ENCODE results near the gene RHBDF1.

GRCh38 chr16:34648-34987 lies 37.8 kb downstream of the RHBDF1 start:
- no peak for TF ChIP-seq TCF3 (IDR thresholded peaks at IDR 0.05; ENCODE audit: borderline replicate concordance, insufficient read depth, low read depth, low read length)
- no peak for TF ChIP-seq CHD2 (IDR thresholded peaks at IDR 0.05; ENCODE audit: borderline replicate concordance, low read depth, low read length)
- TF ChIP-seq POLR2AphosphoS5 (IDR thresholded peaks at IDR 0.05; ENCODE audit: low read length): no peak
- TF ChIP-seq SMAD1 (IDR thresholded peaks at IDR 0.05; ENCODE audit: low read depth, partially characterized antibody): no peak
- no peak for TF ChIP-seq PKNOX1 (IDR thresholded peaks at IDR 0.05)
- no peak for TF ChIP-seq KLF5 (IDR thresholded peaks at IDR 0.05; ENCODE audit: partially characterized antibody)
- TF ChIP-seq CTCF (IDR thresholded peaks at IDR 0.05 in 2 of 3, conservative IDR thresholded peaks at IDR 0.05 in 1 of 3; ENCODE audit: control insufficient read depth in 2 of 3, extremely low read depth in 1 of 3, insufficient read depth in 1 of 3, low read depth in 3 of 3, low read length in 3 of 3): no peak
- TF ChIP-seq ZNF207 (IDR thresholded peaks at IDR 0.05; ENCODE audit: borderline replicate concordance): no peak
- no peak for TF ChIP-seq ATF3 (IDR thresholded peaks at IDR 0.05; ENCODE audit: borderline replicate concordance, extremely low read depth, low read depth, low read length)
- TF ChIP-seq POLR2A (IDR thresholded peaks at IDR 0.05; ENCODE audit: low read depth, low read length): no peak
